ENCODE results near the gene SNX10.

SNX10 gene

GRCh38 chr7:26368542-26368941 lies 76.9 kb downstream of the SNX10 start:
- in situ Hi-C loops (cut with HindIII; ENCODE audit: low sequenced_read_pairs) = no loop called here
- TF ChIP-seq CTCF (IDR thresholded peaks at IDR 0.05; ENCODE audit: low read depth, low read length, missing control alignments) = no peak
- no peak overlapping the region for H3K4me3 ChIP-seq (ENCODE audit: low read depth, low read length)
- no peak for DNase-seq (ENCODE audit: low read depth)

GRCh38 chr7:26369593-26369992 lies 77.9 kb downstream of the SNX10 start:
- in situ Hi-C loops (cut with HindIII; ENCODE audit: low sequenced_read_pairs) = no loop called here
- DNase-seq (ENCODE audit: low read depth) = peak; percentile 19
- TF ChIP-seq CTCF (IDR thresholded peaks at IDR 0.05; ENCODE audit: low read depth, low read length, missing control alignments) = peak; percentile 70
- H3K4me3 ChIP-seq (ENCODE audit: low read depth, low read length) = no peak overlapping the region

DNA sequence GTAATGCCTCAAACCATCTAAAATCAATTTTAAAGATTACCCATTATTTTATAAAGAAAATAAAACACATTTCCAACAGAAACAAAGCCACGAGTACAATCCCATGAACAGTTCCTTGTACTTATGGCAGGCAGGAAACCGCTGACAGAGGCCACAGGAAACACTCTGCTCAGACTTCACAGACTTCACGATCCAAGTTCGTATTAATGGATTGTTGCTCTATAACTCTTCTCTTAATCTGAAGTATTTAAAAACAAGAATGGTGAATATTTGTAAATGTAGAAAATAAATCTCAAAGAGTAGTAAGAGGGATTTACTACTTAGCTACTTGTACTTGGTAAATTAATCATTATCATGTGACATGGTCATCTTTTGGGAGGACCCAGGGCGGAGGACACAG lies 78.3 kb downstream of the SNX10 start:
- no peak for TF ChIP-seq CTCF (IDR thresholded peaks at IDR 0.05; ENCODE audit: low read depth, low read length, missing control alignments)
- in situ Hi-C loops (cut with HindIII; ENCODE audit: low sequenced_read_pairs) = no loop called here
- no peak for DNase-seq (ENCODE audit: low read depth)
- no peak overlapping the region for H3K4me3 ChIP-seq (ENCODE audit: low read depth, low read length)

- no peak overlapping the region for H3K4me3 ChIP-seq (ENCODE audit: low read depth, low read length)
- no peak for DNase-seq (ENCODE audit: low read depth)
- no peak for TF ChIP-seq CTCF (IDR thresholded peaks at IDR 0.05; ENCODE audit: low read depth, low read length, missing control alignments)
- in situ Hi-C loops (cut with HindIII; ENCODE audit: low sequenced_read_pairs) = no loop called here
Observed at GRCh38 chr7:26372249-26372648, 80.6 kb downstream of the SNX10 start.

- in situ Hi-C loops (cut with HindIII; ENCODE audit: low sequenced_read_pairs) = no loop called here
- H3K4me3 ChIP-seq (ENCODE audit: low read depth, low read length) = no peak overlapping the region
- no peak for TF ChIP-seq CTCF (IDR thresholded peaks at IDR 0.05; ENCODE audit: low read depth, low read length, missing control alignments)
- no peak for DNase-seq (ENCODE audit: low read depth)
Observed at GRCh38 chr7:26372704-26373103, 81.0 kb downstream of the SNX10 start.

DNA sequence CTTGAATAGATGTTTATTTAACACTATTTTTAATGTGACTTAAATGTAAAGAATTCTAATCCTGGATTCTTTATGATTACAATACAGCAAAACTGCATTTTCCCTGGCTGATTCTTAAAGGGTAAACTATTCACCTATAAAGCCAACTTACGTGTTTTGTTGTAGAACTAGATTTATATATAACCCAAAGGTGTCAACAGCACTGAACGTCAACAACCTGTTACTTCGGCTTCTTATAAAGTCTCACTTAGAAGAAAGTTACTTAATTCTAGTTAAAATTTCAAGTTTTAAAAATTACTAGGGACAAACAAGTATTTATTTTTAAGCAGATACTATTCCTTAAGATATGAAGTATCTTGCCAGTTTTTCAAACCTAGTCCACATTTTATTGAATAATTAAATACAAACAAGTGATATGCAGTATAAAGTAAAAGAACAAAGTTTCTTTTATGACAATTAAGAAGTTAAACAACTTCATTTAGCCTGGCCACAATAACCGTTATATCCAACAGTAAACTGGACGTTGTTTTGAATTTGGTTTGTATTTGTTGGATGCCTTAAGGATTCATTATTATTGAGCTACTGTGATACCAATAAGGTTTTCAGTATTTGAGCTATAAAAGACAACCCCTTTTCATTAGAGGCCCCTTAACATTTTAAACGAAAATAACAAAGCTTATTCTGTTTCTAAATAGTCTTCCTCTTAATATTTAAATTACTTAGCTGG lies 83.1 kb downstream of the SNX10 start:
- DNase-seq (ENCODE audit: low read depth) = no peak
- no peak for TF ChIP-seq CTCF (IDR thresholded peaks at IDR 0.05; ENCODE audit: low read depth, low read length, missing control alignments)
- in situ Hi-C loops (cut with HindIII; ENCODE audit: low sequenced_read_pairs) = loop anchor here (25.0 kb wide), 1 partner anchor 488 kb away; no protein-coding TSS in a partner anchor
- H3K4me3 ChIP-seq (ENCODE audit: low read depth, low read length) = no peak overlapping the region
